DOHH2 (cell line): ENCODE data around the gene AFF2.

Experiments used
- H3F3A ChIP-seq: fragments of 200-600 bp; sonication (generic), shearing (Covaris generic); 2 replicates; pipeline ENCODE4 v1.6.0; 2016; ENCODE audit warnings: antibody characterized with exemption, mild to moderate bottlenecking; ENCODE audit not compliant: control insufficient read depth, insufficient read depth
- H3K27ac ChIP-seq: fragments of 200-600 bp; sonication (generic); 2 replicates; pipeline ENCODE4 v1.5.1; 2014; ENCODE audit warnings: low read depth, mild to moderate bottlenecking, low read length, moderate library complexity
- H3K27me3 ChIP-seq: fragments of 200-600 bp; sonication (generic); 2 replicates; pipeline ENCODE4 v1.6.1; 2014; ENCODE audit warnings: mild to moderate bottlenecking, low read length, mixed read lengths; ENCODE audit not compliant: control insufficient read depth
- H3K36me3 ChIP-seq: fragments of 200-600 bp; sonication (generic); 2 replicates; pipeline ENCODE4 v1.6.1; 2014; ENCODE audit warnings: mild to moderate bottlenecking, low read length, moderate library complexity, mixed read lengths; ENCODE audit not compliant: control insufficient read depth
- H3K4me1 ChIP-seq: fragments of 200-600 bp; sonication (generic); 2 replicates; pipeline ENCODE4 v1.6.1; 2014; ENCODE audit warnings: mild to moderate bottlenecking, low read length, mixed read lengths; ENCODE audit not compliant: control insufficient read depth
- H3K4me2 ChIP-seq: fragments of 200-600 bp; sonication (generic); 2 replicates; pipeline ENCODE4 v1.6.0; 2014; ENCODE audit warnings: mild to moderate bottlenecking, low read length, moderate library complexity
- H3K4me3 ChIP-seq: fragments of 200-600 bp; sonication (generic); 2 replicates; pipeline ENCODE4 v1.5.1; 2014; ENCODE audit warnings: mild to moderate bottlenecking, low read length, mixed read lengths
- H3K79me2 ChIP-seq: fragments of 200-600 bp; sonication (generic); 2 replicates; pipeline ENCODE4 v1.6.1; 2014; ENCODE audit warnings: mild to moderate bottlenecking, low read length, mixed read lengths; ENCODE audit not compliant: control insufficient read depth
- H3K9me2 ChIP-seq: fragments of 200-600 bp; sonication (generic); replicated peaks from 2 replicates; pipeline ENCODE4 v1.6.1; 2014; ENCODE audit warnings: mild to moderate bottlenecking, low read length, mixed read lengths; ENCODE audit not compliant: control insufficient read depth
- H3K9me3 ChIP-seq: fragments of 200-600 bp; sonication (generic); 2 replicates; pipeline ENCODE4 v1.6.1; 2014; ENCODE audit warnings: antibody characterized with exemption, low read length, mixed read lengths; ENCODE audit not compliant: control insufficient read depth, insufficient read depth
- H4K20me1 ChIP-seq: fragments of 200-600 bp; sonication (generic); 2 replicates; pipeline ENCODE4 v1.6.0; 2014; ENCODE audit warnings: low read depth, mild to moderate bottlenecking, antibody characterized with exemption, low read length, moderate library complexity; ENCODE audit not compliant: control insufficient read depth, insufficient read depth
- CTCF ChIP-seq: fragments of 200-600 bp; sonication (generic); IDR thresholded peaks from one replicate; pipeline ENCODE4 v1.5.1; 2014; ENCODE audit warnings: antibody characterized with exemption, mild to moderate bottlenecking, low read depth, low read length; ENCODE audit not compliant: poor library complexity, severe bottlenecking
- EZH2phosphoT487 ChIP-seq: fragments of 200-600 bp; sonication (generic); IDR thresholded peaks from 2 replicates; pipeline ENCODE4 v1.6.1; 2017; ENCODE audit warnings: borderline replicate concordance, mild to moderate bottlenecking, antibody characterized with exemption, low read length, moderate library complexity, mixed read lengths

The AFF2 gene

GRCh38 chrX:148823986-148824385, 323.6 kb downstream of the AFF2 start:
- Histone ChIP-seq H3K27me3 (no peaks in the 10 kb centered on the region), H3K27ac (no peak overlapping the region), H4K20me1 (no peaks in the 10 kb centered on the region), H3F3A (no peaks in the 10 kb centered on the region), H3K36me3 (peaks cover 3% of the 10 kb centered on the region; the same call in 1 of the 2 replicates), H3K4me3 (no peak overlapping the region), H3K4me2 (no peak overlapping the region), H3K4me1 (no peaks in the 10 kb centered on the region), H3K79me2 (no peaks in the 10 kb centered on the region), H3K9me3 (no peaks in the 10 kb centered on the region), H3K9me2 (no peaks in the 10 kb centered on the region)
- TF ChIP-seq CTCF (no peak), EZH2phosphoT487 (no peak)

GRCh38 chrX:148825696-148826095, 325.3 kb downstream of the AFF2 start:
- H3K4me2 ChIP-seq, result no peak overlapping the region
- H3K4me3 ChIP-seq, result no peak overlapping the region
- H3K79me2 ChIP-seq, result no peaks in the 10 kb centered on the region
- H4K20me1 ChIP-seq, result no peaks in the 10 kb centered on the region
- peaks cover 3% of the 10 kb centered on the region; the same call in 1 of the 2 replicates for H3K36me3 ChIP-seq
- H3K4me1 ChIP-seq, result no peaks in the 10 kb centered on the region
- TF ChIP-seq CTCF (no peak), EZH2phosphoT487 (no peak)
- H3K27ac ChIP-seq, result no peak overlapping the region
- H3F3A ChIP-seq, result no peaks in the 10 kb centered on the region
- no peaks in the 10 kb centered on the region for H3K9me3 ChIP-seq
- no peaks in the 10 kb centered on the region for H3K9me2 ChIP-seq
- H3K27me3 ChIP-seq, result no peaks in the 10 kb centered on the region

DNA sequence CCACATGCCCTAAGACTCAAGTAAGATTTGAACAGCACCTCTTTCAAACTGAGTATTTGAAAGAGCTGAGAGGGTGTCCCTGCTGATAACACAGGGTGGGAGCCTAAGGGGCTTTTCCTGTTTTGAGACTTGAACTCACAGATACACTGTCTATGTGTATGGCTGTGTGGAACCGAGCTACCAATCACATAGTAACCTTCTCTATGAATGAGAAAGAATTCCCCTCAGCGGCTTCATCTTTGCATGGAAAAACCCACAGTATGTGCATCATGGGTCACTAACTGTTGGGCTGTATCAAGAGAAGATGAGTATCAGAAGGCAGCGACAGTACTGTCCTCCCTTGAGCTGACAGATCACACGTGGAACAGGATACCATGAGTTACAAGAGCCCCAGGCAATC, 336.3 kb downstream of the AFF2 start:
- Histone ChIP-seq H3K4me1 (no peaks in the 10 kb centered on the region), H3K4me2 (no peak overlapping the region), H3K27me3 (no peaks in the 10 kb centered on the region), H3K9me2 (no peaks in the 10 kb centered on the region), H3K4me3 (no peak overlapping the region), H4K20me1 (no peaks in the 10 kb centered on the region), H3K9me3 (no peaks in the 10 kb centered on the region), H3K79me2 (no peaks in the 10 kb centered on the region), H3K27ac (no peak overlapping the region), H3F3A (no peaks in the 10 kb centered on the region), H3K36me3 (peaks cover 8% of the 10 kb centered on the region; the same call in 1 of the 2 replicates)
- no peak for TF ChIP-seq CTCF
- TF ChIP-seq EZH2phosphoT487, result no peak

DNA sequence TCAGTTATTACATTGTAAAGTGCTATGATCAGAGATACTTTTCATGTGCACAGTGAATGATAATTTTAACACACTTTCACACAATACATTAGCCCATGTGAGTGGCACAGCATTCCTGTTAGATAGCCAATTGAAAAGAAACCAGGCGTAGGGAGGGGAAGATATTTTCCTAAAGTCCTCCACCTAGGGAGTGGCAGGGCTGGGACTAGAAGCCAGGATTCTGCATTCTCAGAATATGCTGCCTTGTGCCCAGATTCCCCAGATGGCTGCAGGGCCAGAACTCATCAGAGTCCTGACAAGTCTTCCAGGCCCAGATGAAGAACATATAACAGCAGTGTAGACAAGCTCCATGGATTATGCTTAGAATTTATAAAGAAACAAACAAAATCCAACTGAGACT, 350.2 kb downstream of the AFF2 start:
- TF ChIP-seq CTCF (no peak), EZH2phosphoT487 (no peak)
- H3K9me2 ChIP-seq, result no peaks in the 10 kb centered on the region
- no peaks in the 10 kb centered on the region for H3F3A ChIP-seq
- no peaks in the 10 kb centered on the region for H3K27me3 ChIP-seq
- H4K20me1 ChIP-seq, result no peaks in the 10 kb centered on the region
- H3K27ac ChIP-seq, result no peak overlapping the region
- no peak overlapping the region for H3K4me2 ChIP-seq
- no peaks in the 10 kb centered on the region for H3K79me2 ChIP-seq
- no peaks in the 10 kb centered on the region for H3K9me3 ChIP-seq
- no peaks in the 10 kb centered on the region for H3K4me1 ChIP-seq
- H3K4me3 ChIP-seq, result no peak overlapping the region
- H3K36me3 ChIP-seq, result peaks cover 15% of the 10 kb centered on the region
